ENCODE data around the gene DPH2. TPM values are rescaled to one million over a fixed set of nuclear protein-coding genes. Genes with fewer than 3 reads are reported as not detected.

DPH2 gene
- total RNA-seq, 1 donor from 2014 or later: 17.1 TPM

GRCh38 chr1:43930168-43930948, 39.5 kb upstream of the DPH2 start:
- peak; percentile 68 for TF ChIP-seq CTCF (IDR thresholded peaks at IDR 0.05; ENCODE audit: unreplicated experiment)
- peaks cover 4% of the 10 kb centered on the region for H3K4me1 Mint-ChIP-seq (ENCODE audit: unreplicated experiment)
- H3K27me3 Mint-ChIP-seq (ENCODE audit: unreplicated experiment): peaks cover 10% of the 10 kb centered on the region
- no peak overlapping the region for H3K27ac Mint-ChIP-seq (ENCODE audit: unreplicated experiment)
- peak; percentile 40 for DNase-seq (ENCODE audit: low spot score)
- no peaks in the 10 kb centered on the region for H3K9me3 Mint-ChIP-seq (ENCODE audit: unreplicated experiment)
- H3K4me3 Mint-ChIP-seq (ENCODE audit: unreplicated experiment): no peak overlapping the region
- H3K36me3 Mint-ChIP-seq (ENCODE audit: low read depth, unreplicated experiment): peaks cover 13% of the 10 kb centered on the region

GRCh38 chr1:43930949-43931275, 38.9 kb upstream of the DPH2 start:
- TF ChIP-seq CTCF (IDR thresholded peaks at IDR 0.05; ENCODE audit: unreplicated experiment): no peak
- Mint-ChIP-seq H3K27me3 (ENCODE audit: unreplicated experiment) (peaks cover 12% of the 10 kb centered on the region), H3K36me3 (ENCODE audit: low read depth, unreplicated experiment) (peaks cover 8% of the 10 kb centered on the region), H3K4me3 (ENCODE audit: unreplicated experiment) (no peak overlapping the region), H3K9me3 (ENCODE audit: unreplicated experiment) (no peaks in the 10 kb centered on the region), H3K4me1 (ENCODE audit: unreplicated experiment) (peaks cover 4% of the 10 kb centered on the region), H3K27ac (ENCODE audit: unreplicated experiment) (no peak overlapping the region)
- no peak for DNase-seq (ENCODE audit: low spot score)

GRCh38 chr1:43931711-43932660, 37.8 kb upstream of the DPH2 start:
- no peak overlapping the region for H3K4me3 Mint-ChIP-seq (ENCODE audit: unreplicated experiment)
- TF ChIP-seq CTCF (IDR thresholded peaks at IDR 0.05; ENCODE audit: unreplicated experiment): no peak

GRCh38 chr1:43932786-43933385, 36.9 kb upstream of the DPH2 start:
- Mint-ChIP-seq H3K36me3 (ENCODE audit: low read depth, unreplicated experiment) (peaks cover 7% of the 10 kb centered on the region), H3K27me3 (ENCODE audit: unreplicated experiment) (peaks cover 12% of the 10 kb centered on the region), H3K4me1 (ENCODE audit: unreplicated experiment) (peaks cover 4% of the 10 kb centered on the region), H3K27ac (ENCODE audit: unreplicated experiment) (no peak overlapping the region), H3K4me3 (ENCODE audit: unreplicated experiment) (peak overlapping the region; percentile 62), H3K9me3 (ENCODE audit: unreplicated experiment) (no peaks in the 10 kb centered on the region)
- TF ChIP-seq CTCF (IDR thresholded peaks at IDR 0.05; ENCODE audit: unreplicated experiment): no peak
- DNase-seq (ENCODE audit: low spot score): no peak

More at GRCh38 chr1:43931711-43932660, 37.8 kb upstream of the DPH2 start:
- Mint-ChIP-seq H3K36me3 (ENCODE audit: low read depth, unreplicated experiment) (peaks cover 7% of the 10 kb centered on the region), H3K27me3 (ENCODE audit: unreplicated experiment) (peaks cover 12% of the 10 kb centered on the region), H3K4me1 (ENCODE audit: unreplicated experiment) (peaks cover 4% of the 10 kb centered on the region), H3K27ac (ENCODE audit: unreplicated experiment) (no peak overlapping the region), H3K9me3 (ENCODE audit: unreplicated experiment) (no peaks in the 10 kb centered on the region)
- DNase-seq (ENCODE audit: low spot score): no peak

Measured in endothelial cell (in vitro differentiated cells).